H9 (cell line): Measurements from ENCODE around the gene RABGAP1L. TPM values are rescaled to one million over a fixed set of nuclear protein-coding genes. Genes with fewer than 3 reads are reported as not detected.

Source experiments
- DNase-seq: peaks from one replicate; pipeline ENCODE4 v3.0.0-alpha.2; 2017
- H2AFZ ChIP-seq: one replicate; pipeline ENCODE4 v1.6.1; 2013; ENCODE audit warnings: mild to moderate bottlenecking, low read length, control low read depth, moderate library complexity
- H2AK5ac ChIP-seq: 2 replicates; pipeline ENCODE4 v1.6.1; 2013; ENCODE audit warnings: low read length, control low read depth, mixed read lengths; ENCODE audit not compliant: insufficient read length
- H2BK120ac ChIP-seq: one replicate; pipeline ENCODE4 v1.6.1; 2013; ENCODE audit warnings: low read depth, mild to moderate bottlenecking, low read length, control low read depth, inconsistent platforms; ENCODE audit not compliant: poor library complexity, severe bottlenecking
- H2BK12ac ChIP-seq: 2 replicates; pipeline ENCODE4 v1.6.1; 2013; ENCODE audit warnings: low read length, control low read depth, mixed read lengths, low read depth; ENCODE audit not compliant: insufficient read length
- H2BK15ac ChIP-seq: 2 replicates; pipeline ENCODE4 v1.6.1; 2013; ENCODE audit warnings: low read depth, low read length, control low read depth
- H2BK20ac ChIP-seq: one replicate; pipeline ENCODE4 v1.6.1; 2013; ENCODE audit warnings: low read depth, mild to moderate bottlenecking, low read length, control low read depth, inconsistent platforms; ENCODE audit not compliant: poor library complexity, severe bottlenecking
- H2BK5ac ChIP-seq: 2 replicates; pipeline ENCODE4 v1.6.1; 2013; ENCODE audit warnings: low read length, control low read depth, mixed read lengths; ENCODE audit not compliant: insufficient read length
- H3K14ac ChIP-seq: 2 replicates; pipeline ENCODE4 v1.6.1; 2013; ENCODE audit warnings: low read length, control low read depth; ENCODE audit not compliant: insufficient read depth
- H3K18ac ChIP-seq: 2 replicates; pipeline ENCODE4 v1.6.1; 2013; ENCODE audit warnings: low read depth, mild to moderate bottlenecking, mixed read lengths, low read length, control low read depth; ENCODE audit not compliant: insufficient read length
- H3K23ac ChIP-seq: 2 replicates; pipeline ENCODE4 v1.6.1; 2013; ENCODE audit warnings: low read length, control low read depth, mixed read lengths, low read depth; ENCODE audit not compliant: insufficient read length
- H3K23me2 ChIP-seq: 2 replicates; pipeline ENCODE4 v1.6.1; 2013; ENCODE audit warnings: low read depth, mild to moderate bottlenecking, mixed read lengths, low read length, control low read depth; ENCODE audit not compliant: insufficient read length, poor library complexity, severe bottlenecking
- H3K27ac ChIP-seq: 2 replicates; pipeline ENCODE4 v1.5.1; 2013; ENCODE audit warnings: low read length, control low read depth, mixed read lengths, low read depth; ENCODE audit not compliant: insufficient read length
- H3K27me3 ChIP-seq: 2 replicates; pipeline ENCODE4 v1.6.1; 2013; ENCODE audit warnings: low read length, control low read depth, inconsistent platforms; ENCODE audit not compliant: insufficient read depth
- H3K4ac ChIP-seq: 2 replicates; pipeline ENCODE4 v1.6.1; 2013; ENCODE audit warnings: low read depth, mild to moderate bottlenecking, control low read depth, inconsistent platforms, low read length, moderate library complexity
- H3K4me1 ChIP-seq: 2 replicates; pipeline ENCODE4 v1.6.1; 2013; ENCODE audit warnings: low read length, control low read depth, inconsistent platforms; ENCODE audit not compliant: insufficient read depth
- H3K4me2 ChIP-seq: 2 replicates; pipeline ENCODE4 v1.6.1; 2013; ENCODE audit warnings: low read length, control low read depth, mixed read lengths; ENCODE audit not compliant: insufficient read length, insufficient read depth
- H3K56ac ChIP-seq: 2 replicates; pipeline ENCODE4 v1.6.1; 2013; ENCODE audit warnings: low read depth, mild to moderate bottlenecking, mixed read lengths, low read length, control low read depth; ENCODE audit not compliant: insufficient read length
- H3K79me1 ChIP-seq: 2 replicates; pipeline ENCODE4 v1.6.1; 2013; ENCODE audit warnings: low read depth, mild to moderate bottlenecking, moderate library complexity, low read length, control low read depth, inconsistent platforms; ENCODE audit not compliant: insufficient read depth, poor library complexity, severe bottlenecking
- H3K79me2 ChIP-seq: 2 replicates; pipeline ENCODE4 v1.6.1; 2013; ENCODE audit warnings: low read length, control low read depth, inconsistent platforms; ENCODE audit not compliant: insufficient read depth
- H3K9ac ChIP-seq: 2 replicates; pipeline ENCODE4 v1.6.1; 2013; ENCODE audit warnings: low read length, control low read depth, mixed read lengths; ENCODE audit not compliant: insufficient read length; ENCODE audit errors: extremely low read depth
- H3K9me3 ChIP-seq: one replicate; pipeline ENCODE4 v1.6.1; 2013; ENCODE audit warnings: low read depth, low read length, inconsistent platforms; ENCODE audit not compliant: control insufficient read depth
- H3T11ph ChIP-seq: one replicate; pipeline ENCODE4 v1.6.1; 2013; ENCODE audit warnings: mild to moderate bottlenecking, low read length, control low read depth, inconsistent platforms
- H4K20me1 ChIP-seq: one replicate; pipeline ENCODE4 v1.6.1; 2013; ENCODE audit not compliant: control insufficient read depth, insufficient read length, insufficient read depth
- H4K5ac ChIP-seq: 2 replicates; pipeline ENCODE4 v1.6.1; 2013; ENCODE audit warnings: low read depth, mild to moderate bottlenecking, mixed read lengths, low read length, control low read depth; ENCODE audit not compliant: insufficient read length
- H4K8ac ChIP-seq: replicated peaks from 2 replicates; pipeline ENCODE4 v1.6.1; 2013; ENCODE audit warnings: low read length, control low read depth, mixed read lengths, low read depth; ENCODE audit not compliant: insufficient read length
- H4K91ac ChIP-seq: 2 replicates; pipeline ENCODE4 v1.6.1; 2013; ENCODE audit warnings: low read depth, mild to moderate bottlenecking, moderate library complexity, mixed read lengths, low read length, control low read depth; ENCODE audit not compliant: insufficient read length
- H3K27ac Mint-ChIP-seq, 3 experiments: 2 replicates in 2 of 3; 3 replicates in 1 of 3; pipeline ENCODE4 v1.8.0; 2020 to 2021; ENCODE audit warnings: mixed read lengths in 3 of 3, mild to moderate bottlenecking in 1 of 3, moderate library complexity in 1 of 3
- H3K27me3 Mint-ChIP-seq: 2 replicates; pipeline ENCODE4 v1.8.0; 2021; ENCODE audit warnings: low read depth, mild to moderate bottlenecking, moderate library complexity, mixed read lengths
- H3K36me3 Mint-ChIP-seq, 3 experiments: 2 replicates in 2 of 3; 3 replicates in 1 of 3; pipeline ENCODE4 v1.8.0; 2020 to 2021; ENCODE audit warnings: low read depth in 3 of 3, mixed read lengths in 3 of 3; ENCODE audit not compliant: insufficient read depth in 1 of 3
- H3K4me1 Mint-ChIP-seq, 2 experiments: 2 replicates each; pipeline ENCODE4 v1.8.0; 2020; ENCODE audit warnings: mixed read lengths in 2 of 2
- H3K4me3 Mint-ChIP-seq, 2 experiments: 2 replicates in 1 of 2; 3 replicates in 1 of 2; pipeline ENCODE4 v1.8.0; 2020 to 2021; ENCODE audit warnings: mild to moderate bottlenecking in 2 of 2, mixed read lengths in 2 of 2, moderate library complexity in 1 of 2
- H3K9me3 Mint-ChIP-seq, 2 experiments: 2 replicates in 1 of 2; 3 replicates in 1 of 2; pipeline ENCODE4 v1.8.0; 2020; ENCODE audit warnings: mild to moderate bottlenecking in 2 of 2, mixed read lengths in 2 of 2, moderate library complexity in 1 of 2
- WGBS: extraction: QIAGEN DNeasy Blood & Tissue Kit; methylation state at CpG from one replicate; pipeline ENCODE4 v1.1.7; 2013; ENCODE audit warnings: missing lambda C conversion rate, low lambda C conversion rate, mixed read lengths; ENCODE audit not compliant: insufficient read length; ENCODE audit errors: extremely low coverage; 5-methylcytosine and 5-hydroxymethylcytosine counted together
- total RNA-seq: library from RNA; stranded (reverse); gene quantifications from 2 replicates; pipeline ENCODE4 v1.2.1, GENCODE V29; 2021
- TF ChIP-seq, protein P1 (sequence below): fragments of 200-600 bp; sonication (generic); conservative IDR thresholded peaks from 3 replicates; pipeline ENCODE4 v1.8.0; 2021; ENCODE audit warnings: antibody characterized with exemption, mild to moderate bottlenecking

The RABGAP1L gene
- total RNA-seq, 1 experiment from 2014 or later, result 147 TPM

DNA sequence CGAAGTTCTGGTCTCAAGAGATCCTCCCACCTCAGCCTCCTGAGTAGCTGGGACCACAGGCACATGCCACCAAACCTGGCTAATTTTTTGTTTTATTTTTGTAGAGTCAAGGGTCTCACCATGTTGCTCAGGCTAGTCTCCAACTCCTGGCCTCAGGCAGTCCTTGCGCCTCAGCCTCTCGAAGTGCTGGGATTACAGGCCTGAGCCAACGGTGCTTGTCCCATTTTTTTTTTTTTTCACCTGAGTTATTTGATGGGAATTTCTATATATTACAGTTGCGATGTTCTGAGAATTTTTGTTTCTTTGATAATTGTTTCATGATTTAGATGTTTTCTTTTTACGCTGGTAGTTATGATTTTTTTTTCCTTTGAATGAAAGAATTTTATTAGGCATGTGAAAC, 2.5 kb downstream of the RABGAP1L start:
- Histone ChIP-seq H3K79me1 (no peaks in the 10 kb centered on the region), H3K79me2 (no peaks in the 10 kb centered on the region), H4K20me1 (no peaks in the 10 kb centered on the region), H2BK20ac (no peak overlapping the region), H2BK120ac (no peak overlapping the region), H3K18ac (no peak overlapping the region), H3K4me1 (0 out of 2 replicates have a peak, but pooled peaks cover 4% of the 10 kb centered on the region), H3K9me3 (no peaks in the 10 kb centered on the region), H2BK12ac (no peak overlapping the region), H3K4ac (no peak overlapping the region), H4K91ac (no peak overlapping the region), H2BK15ac (no peak overlapping the region), H3K27ac (no peak overlapping the region), H4K5ac (no peak overlapping the region), H3K27me3 (no peaks in the 10 kb centered on the region), H3K23me2 (peaks cover 4% of the 10 kb centered on the region), H3K14ac (no peak overlapping the region), H3K23ac (no peak overlapping the region), H2AFZ (no peak overlapping the region), H3K4me2 (no peak overlapping the region), H4K8ac (no peak overlapping the region), H3K56ac (no peak overlapping the region), H3K9ac (no peak overlapping the region), H2AK5ac (no peak overlapping the region), H2BK5ac (no peak overlapping the region), H3T11ph (no peak overlapping the region)
- no CpG with 5 or more reads among the region's 6 CpGs for WGBS
- Mint-ChIP-seq H3K4me3 (no peak overlapping the region), H3K36me3 (no peaks in the 10 kb centered on the region), H3K27me3 (peaks cover 1% of the 10 kb centered on the region), H3K4me1 (peaks cover 21 to 27% of the 10 kb centered on the region in 2 experiments), H3K9me3 (no peaks in the 10 kb centered on the region), H3K27ac (no peak overlapping the region)
- no peak for DNase-seq
- TF ChIP-seq, protein P1, sequence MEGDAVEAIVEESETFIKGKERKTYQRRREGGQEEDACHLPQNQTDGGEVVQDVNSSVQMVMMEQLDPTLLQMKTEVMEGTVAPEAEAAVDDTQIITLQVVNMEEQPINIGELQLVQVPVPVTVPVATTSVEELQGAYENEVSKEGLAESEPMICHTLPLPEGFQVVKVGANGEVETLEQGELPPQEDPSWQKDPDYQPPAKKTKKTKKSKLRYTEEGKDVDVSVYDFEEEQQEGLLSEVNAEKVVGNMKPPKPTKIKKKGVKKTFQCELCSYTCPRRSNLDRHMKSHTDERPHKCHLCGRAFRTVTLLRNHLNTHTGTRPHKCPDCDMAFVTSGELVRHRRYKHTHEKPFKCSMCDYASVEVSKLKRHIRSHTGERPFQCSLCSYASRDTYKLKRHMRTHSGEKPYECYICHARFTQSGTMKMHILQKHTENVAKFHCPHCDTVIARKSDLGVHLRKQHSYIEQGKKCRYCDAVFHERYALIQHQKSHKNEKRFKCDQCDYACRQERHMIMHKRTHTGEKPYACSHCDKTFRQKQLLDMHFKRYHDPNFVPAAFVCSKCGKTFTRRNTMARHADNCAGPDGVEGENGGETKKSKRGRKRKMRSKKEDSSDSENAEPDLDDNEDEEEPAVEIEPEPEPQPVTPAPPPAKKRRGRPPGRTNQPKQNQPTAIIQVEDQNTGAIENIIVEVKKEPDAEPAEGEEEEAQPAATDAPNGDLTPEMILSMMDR, result no peak
